HepG2 (cell line): ENCODE results near the gene ADM. TPM values are rescaled to one million over a fixed set of nuclear protein-coding genes. Genes with fewer than 3 reads are reported as not detected.
A peak's percentile ranks its signal among the peaks of the same experiment; 100 is the strongest.

Source experiments
- HDAC1 ChIP-seq: sonication (generic); formaldehyde crosslinking; IDR thresholded peaks from 2 replicates; pipeline ENCODE4 v1.5.1; 2020; ENCODE audit warnings: mild to moderate bottlenecking, missing genetic modification reagents
- MED1 ChIP-seq: sonication (generic); formaldehyde crosslinking; IDR thresholded peaks from 2 replicates; pipeline ENCODE4 v1.4.0; 2020; ENCODE audit warnings: missing genetic modification reagents
- MZF1 ChIP-seq: sonication (generic); formaldehyde crosslinking; IDR thresholded peaks from 2 replicates; pipeline ENCODE4 v1.8.1; 2023; ENCODE audit warnings: mild to moderate bottlenecking, missing genetic modification reagents, borderline replicate concordance
- NFE2L1 ChIP-seq: sonication (generic); formaldehyde crosslinking; IDR thresholded peaks from 2 replicates; pipeline ENCODE4 v1.4.0; 2020; ENCODE audit warnings: missing genetic modification reagents, mild to moderate bottlenecking, borderline replicate concordance
- NR2F1 ChIP-seq, 2 experiments: fragments of 450-650 bp in 1 of 2; formaldehyde crosslinking in 1 of 2; IDR thresholded peaks; 2 replicates each; pipeline versions ENCODE4 v1.5.0 to v1.6.1; 2016 to 2020; ENCODE audit warnings: mild to moderate bottlenecking in 1 of 2, missing compliant biosample characterization in 1 of 2, missing genetic modification reagents in 1 of 2, moderate library complexity in 1 of 2
- RBM39 ChIP-seq: fragments of 200-400 bp; formaldehyde crosslinking; IDR thresholded peaks from one replicate; pipeline ENCODE4 v1.6.1; 2018; ENCODE audit warnings: antibody characterized with exemption, mild to moderate bottlenecking, low read depth, low read length; ENCODE audit not compliant: poor library complexity, severe bottlenecking
- RCOR2 ChIP-seq: IDR thresholded peaks from 2 replicates; pipeline ENCODE4 v1.6.1; 2016; ENCODE audit warnings: missing biosample characterization, missing genetic modification reagents
- ZBTB20 ChIP-seq: sonication (generic); formaldehyde crosslinking; IDR thresholded peaks from 2 replicates; pipeline ENCODE4 v1.8.1; 2023; ENCODE audit warnings: missing genetic modification reagents, low read depth, mild to moderate bottlenecking, borderline replicate concordance
- ZFP1 ChIP-seq: IDR thresholded peaks from 2 replicates; pipeline ENCODE4 v1.6.1; 2016
- ZFX ChIP-seq: sonication (generic); formaldehyde crosslinking; IDR thresholded peaks from 2 replicates; pipeline ENCODE4 v1.4.0; 2020; ENCODE audit warnings: mild to moderate bottlenecking, low read depth, missing genetic modification reagents, moderate library complexity
- ZNF451 ChIP-seq: sonication (generic); formaldehyde crosslinking; IDR thresholded peaks from 2 replicates; pipeline ENCODE4 v1.5.0; 2020; ENCODE audit warnings: mild to moderate bottlenecking, missing genetic modification reagents
- ZNF460 ChIP-seq: sonication (generic); formaldehyde crosslinking; IDR thresholded peaks from 2 replicates; pipeline ENCODE4 v1.5.1; 2020; ENCODE audit warnings: missing genetic modification reagents, mild to moderate bottlenecking, borderline replicate concordance
- ZNF569 ChIP-seq: sonication (generic); formaldehyde crosslinking; IDR thresholded peaks from 2 replicates; pipeline ENCODE4 v1.5.0; 2020; ENCODE audit warnings: mild to moderate bottlenecking, missing genetic modification reagents, moderate library complexity, borderline replicate concordance
- ZNF619 ChIP-seq: sonication (generic); formaldehyde crosslinking; IDR thresholded peaks from 2 replicates; pipeline ENCODE4 v1.4.0; 2020; ENCODE audit warnings: mild to moderate bottlenecking, missing genetic modification reagents
- polyA plus RNA-seq, 8 experiments: library from polyadenylated mRNA; depleted of rRNA in 3 of 8; stranded (reverse) in 7 of 8; unstranded in 1 of 8; fragments of >200 nt; fragmentation: Illumina TruSeq in 4 of 8; extraction: Trizol in 4 of 8; gene quantifications; 2 replicates each; pipeline versions ENCODE4 v1.2.1 to v1.2.3, GENCODE V29; 2011 to 2016; ENCODE audit warnings: low read depth in 4 of 8, missing spikeins in 1 of 8, mixed read lengths in 1 of 8; ENCODE audit not compliant: insufficient read depth in 1 of 8
- total RNA-seq, 5 experiments: library from RNA; depleted of rRNA; stranded (reverse); fragments of >200 nt; fragmentation: Illumina TruSeq; extraction: Trizol; gene quantifications; 2 replicates each; pipeline ENCODE4 v1.2.3, GENCODE V29; 2016; ENCODE audit warnings: low read depth in 1 of 5
- TF ChIP-seq, protein P1 (sequence below): sonication (generic); formaldehyde crosslinking; conservative IDR thresholded peaks from 2 replicates; pipeline ENCODE4 v1.4.0; 2020; ENCODE audit warnings: mild to moderate bottlenecking, missing genetic modification reagents, moderate library complexity
- TF ChIP-seq, protein P2 (sequence below): sonication (generic); formaldehyde crosslinking; IDR thresholded peaks from 2 replicates; pipeline ENCODE4 v1.5.1; 2020; ENCODE audit warnings: mild to moderate bottlenecking, missing genetic modification reagents, borderline replicate concordance
- TF ChIP-seq, protein P3 (sequence below): sonication (generic); formaldehyde crosslinking; IDR thresholded peaks from 2 replicates; pipeline ENCODE4 v1.5.0; 2020; ENCODE audit warnings: missing genetic modification reagents
- TF ChIP-seq, protein P4 (sequence below): fragments of 450-650 bp; IDR thresholded peaks from 2 replicates; pipeline ENCODE4 v1.6.1; 2017

The ADM gene
- total and polyA plus RNA-seq, 2 of the 13 experiments (the other 11 are each of a cell fraction or from before 2014, with no cell fraction given): 10.7 to 26.1 TPM

DNA sequence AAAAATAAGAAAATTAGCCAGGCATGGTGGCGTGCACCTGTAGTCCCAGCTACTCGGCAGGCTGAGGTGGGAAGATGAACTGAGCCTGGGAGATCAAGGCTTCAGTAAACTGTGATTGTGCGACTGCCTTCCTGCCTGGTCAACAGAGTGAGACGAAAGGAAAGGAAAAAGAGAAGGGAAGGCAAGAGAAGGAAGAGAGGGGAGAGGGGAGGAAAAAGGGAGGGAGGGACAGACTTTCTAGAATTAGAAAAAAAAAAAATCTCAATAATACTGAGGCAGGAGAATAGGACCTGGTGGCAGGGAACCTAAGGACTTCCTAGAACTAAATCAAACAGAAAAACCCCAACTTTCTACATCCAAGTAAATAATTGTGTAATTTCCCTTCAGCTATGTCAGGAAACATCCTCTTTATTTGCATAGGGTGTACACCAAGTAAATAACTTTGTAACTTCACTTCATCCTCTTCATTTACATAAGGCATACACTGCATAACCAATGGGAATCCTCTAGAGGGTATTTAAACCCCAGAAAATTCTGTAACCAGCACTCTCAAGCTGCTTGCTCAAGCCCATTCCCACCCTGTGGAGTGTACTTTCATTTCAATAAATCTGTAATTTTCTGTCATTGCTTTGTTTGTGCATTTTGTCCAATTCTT, 19.6 kb upstream of the ADM start (continued):
- TF ChIP-seq, protein P1, sequence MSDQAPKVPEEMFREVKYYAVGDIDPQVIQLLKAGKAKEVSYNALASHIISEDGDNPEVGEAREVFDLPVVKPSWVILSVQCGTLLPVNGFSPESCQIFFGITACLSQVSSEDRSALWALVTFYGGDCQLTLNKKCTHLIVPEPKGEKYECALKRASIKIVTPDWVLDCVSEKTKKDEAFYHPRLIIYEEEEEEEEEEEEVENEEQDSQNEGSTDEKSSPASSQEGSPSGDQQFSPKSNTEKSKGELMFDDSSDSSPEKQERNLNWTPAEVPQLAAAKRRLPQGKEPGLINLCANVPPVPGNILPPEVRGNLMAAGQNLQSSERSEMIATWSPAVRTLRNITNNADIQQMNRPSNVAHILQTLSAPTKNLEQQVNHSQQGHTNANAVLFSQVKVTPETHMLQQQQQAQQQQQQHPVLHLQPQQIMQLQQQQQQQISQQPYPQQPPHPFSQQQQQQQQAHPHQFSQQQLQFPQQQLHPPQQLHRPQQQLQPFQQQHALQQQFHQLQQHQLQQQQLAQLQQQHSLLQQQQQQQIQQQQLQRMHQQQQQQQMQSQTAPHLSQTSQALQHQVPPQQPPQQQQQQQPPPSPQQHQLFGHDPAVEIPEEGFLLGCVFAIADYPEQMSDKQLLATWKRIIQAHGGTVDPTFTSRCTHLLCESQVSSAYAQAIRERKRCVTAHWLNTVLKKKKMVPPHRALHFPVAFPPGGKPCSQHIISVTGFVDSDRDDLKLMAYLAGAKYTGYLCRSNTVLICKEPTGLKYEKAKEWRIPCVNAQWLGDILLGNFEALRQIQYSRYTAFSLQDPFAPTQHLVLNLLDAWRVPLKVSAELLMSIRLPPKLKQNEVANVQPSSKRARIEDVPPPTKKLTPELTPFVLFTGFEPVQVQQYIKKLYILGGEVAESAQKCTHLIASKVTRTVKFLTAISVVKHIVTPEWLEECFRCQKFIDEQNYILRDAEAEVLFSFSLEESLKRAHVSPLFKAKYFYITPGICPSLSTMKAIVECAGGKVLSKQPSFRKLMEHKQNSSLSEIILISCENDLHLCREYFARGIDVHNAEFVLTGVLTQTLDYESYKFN: peak; percentile 79
- TF ChIP-seq, protein P2, sequence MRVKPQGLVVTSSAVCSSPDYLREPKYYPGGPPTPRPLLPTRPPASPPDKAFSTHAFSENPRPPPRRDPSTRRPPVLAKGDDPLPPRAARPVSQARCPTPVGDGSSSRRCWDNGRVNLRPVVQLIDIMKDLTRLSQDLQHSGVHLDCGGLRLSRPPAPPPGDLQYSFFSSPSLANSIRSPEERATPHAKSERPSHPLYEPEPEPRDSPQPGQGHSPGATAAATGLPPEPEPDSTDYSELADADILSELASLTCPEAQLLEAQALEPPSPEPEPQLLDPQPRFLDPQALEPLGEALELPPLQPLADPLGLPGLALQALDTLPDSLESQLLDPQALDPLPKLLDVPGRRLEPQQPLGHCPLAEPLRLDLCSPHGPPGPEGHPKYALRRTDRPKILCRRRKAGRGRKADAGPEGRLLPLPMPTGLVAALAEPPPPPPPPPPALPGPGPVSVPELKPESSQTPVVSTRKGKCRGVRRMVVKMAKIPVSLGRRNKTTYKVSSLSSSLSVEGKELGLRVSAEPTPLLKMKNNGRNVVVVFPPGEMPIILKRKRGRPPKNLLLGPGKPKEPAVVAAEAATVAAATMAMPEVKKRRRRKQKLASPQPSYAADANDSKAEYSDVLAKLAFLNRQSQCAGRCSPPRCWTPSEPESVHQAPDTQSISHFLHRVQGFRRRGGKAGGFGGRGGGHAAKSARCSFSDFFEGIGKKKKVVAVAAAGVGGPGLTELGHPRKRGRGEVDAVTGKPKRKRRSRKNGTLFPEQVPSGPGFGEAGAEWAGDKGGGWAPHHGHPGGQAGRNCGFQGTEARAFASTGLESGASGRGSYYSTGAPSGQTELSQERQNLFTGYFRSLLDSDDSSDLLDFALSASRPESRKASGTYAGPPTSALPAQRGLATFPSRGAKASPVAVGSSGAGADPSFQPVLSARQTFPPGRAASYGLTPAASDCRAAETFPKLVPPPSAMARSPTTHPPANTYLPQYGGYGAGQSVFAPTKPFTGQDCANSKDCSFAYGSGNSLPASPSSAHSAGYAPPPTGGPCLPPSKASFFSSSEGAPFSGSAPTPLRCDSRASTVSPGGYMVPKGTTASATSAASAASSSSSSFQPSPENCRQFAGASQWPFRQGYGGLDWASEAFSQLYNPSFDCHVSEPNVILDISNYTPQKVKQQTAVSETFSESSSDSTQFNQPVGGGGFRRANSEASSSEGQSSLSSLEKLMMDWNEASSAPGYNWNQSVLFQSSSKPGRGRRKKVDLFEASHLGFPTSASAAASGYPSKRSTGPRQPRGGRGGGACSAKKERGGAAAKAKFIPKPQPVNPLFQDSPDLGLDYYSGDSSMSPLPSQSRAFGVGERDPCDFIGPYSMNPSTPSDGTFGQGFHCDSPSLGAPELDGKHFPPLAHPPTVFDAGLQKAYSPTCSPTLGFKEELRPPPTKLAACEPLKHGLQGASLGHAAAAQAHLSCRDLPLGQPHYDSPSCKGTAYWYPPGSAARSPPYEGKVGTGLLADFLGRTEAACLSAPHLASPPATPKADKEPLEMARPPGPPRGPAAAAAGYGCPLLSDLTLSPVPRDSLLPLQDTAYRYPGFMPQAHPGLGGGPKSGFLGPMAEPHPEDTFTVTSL (CRISPR knock-in tag): no peak
- no peak for TF ChIP-seq ZFX (CRISPR knock-in tag)
- TF ChIP-seq HDAC1 (CRISPR knock-in tag): no peak
- no peak for TF ChIP-seq NFE2L1 (CRISPR knock-in tag)
- TF ChIP-seq RBM39: no peak
- TF ChIP-seq ZNF451 (CRISPR knock-in tag): no peak
- 0 out of 2 replicates have a peak, but pooled peaks have one; percentile 57 for TF ChIP-seq RCOR2
- no peak for TF ChIP-seq ZNF619 (CRISPR knock-in tag)
- no peak for TF ChIP-seq NR2F1 (CRISPR knock-in tag; IDR thresholded peaks at IDR 0.05)
- TF ChIP-seq ZNF460 (CRISPR knock-in tag): no peak
- TF ChIP-seq ZNF569 (CRISPR knock-in tag): no peak
- TF ChIP-seq, protein P3, sequence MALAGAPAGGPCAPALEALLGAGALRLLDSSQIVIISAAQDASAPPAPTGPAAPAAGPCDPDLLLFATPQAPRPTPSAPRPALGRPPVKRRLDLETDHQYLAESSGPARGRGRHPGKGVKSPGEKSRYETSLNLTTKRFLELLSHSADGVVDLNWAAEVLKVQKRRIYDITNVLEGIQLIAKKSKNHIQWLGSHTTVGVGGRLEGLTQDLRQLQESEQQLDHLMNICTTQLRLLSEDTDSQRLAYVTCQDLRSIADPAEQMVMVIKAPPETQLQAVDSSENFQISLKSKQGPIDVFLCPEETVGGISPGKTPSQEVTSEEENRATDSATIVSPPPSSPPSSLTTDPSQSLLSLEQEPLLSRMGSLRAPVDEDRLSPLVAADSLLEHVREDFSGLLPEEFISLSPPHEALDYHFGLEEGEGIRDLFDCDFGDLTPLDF (CRISPR knock-in tag): no peak
- TF ChIP-seq, protein P4, sequence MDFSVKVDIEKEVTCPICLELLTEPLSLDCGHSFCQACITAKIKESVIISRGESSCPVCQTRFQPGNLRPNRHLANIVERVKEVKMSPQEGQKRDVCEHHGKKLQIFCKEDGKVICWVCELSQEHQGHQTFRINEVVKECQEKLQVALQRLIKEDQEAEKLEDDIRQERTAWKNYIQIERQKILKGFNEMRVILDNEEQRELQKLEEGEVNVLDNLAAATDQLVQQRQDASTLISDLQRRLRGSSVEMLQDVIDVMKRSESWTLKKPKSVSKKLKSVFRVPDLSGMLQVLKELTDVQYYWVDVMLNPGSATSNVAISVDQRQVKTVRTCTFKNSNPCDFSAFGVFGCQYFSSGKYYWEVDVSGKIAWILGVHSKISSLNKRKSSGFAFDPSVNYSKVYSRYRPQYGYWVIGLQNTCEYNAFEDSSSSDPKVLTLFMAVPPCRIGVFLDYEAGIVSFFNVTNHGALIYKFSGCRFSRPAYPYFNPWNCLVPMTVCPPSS: no peak
- TF ChIP-seq MZF1 (CRISPR knock-in tag): no peak
- no peak for TF ChIP-seq ZFP1 (CRISPR knock-in tag)
- peak; percentile 28; the same call in 1 of the 2 replicates for TF ChIP-seq MED1 (CRISPR knock-in tag)
- TF ChIP-seq ZBTB20 (CRISPR knock-in tag): no peak
